NCI-H1417 treated with DMSO at 0.1 percent for 48 hours (cell line): Measurements from ENCODE around the gene ACTR3.

ENCODE experiments used
- DNase-seq: peaks from one replicate; lab custom pipeline; 2025; lab: John Stamatoyannopoulos, UW

The ACTR3 gene

GRCh38 chr2:113876503-113877387 lies 13.1 kb upstream of the ACTR3 start:
- no peak for DNase-seq

GRCh38 chr2:113877711-113878598 lies 11.9 kb upstream of the ACTR3 start:
- no peak for DNase-seq

GRCh38 chr2:113878743-113879142 lies 11.1 kb upstream of the ACTR3 start:
- DNase-seq: no peak

- no peak for DNase-seq
These were observed 10.4 kb upstream of the ACTR3 start for GRCh38 chr2:113879457-113879856.

GRCh38 chr2:113886479-113887008 lies 3.3 kb upstream of the ACTR3 start:
- no peak for DNase-seq

GRCh38 chr2:113887009-113887792 lies 2.7 kb upstream of the ACTR3 start:
- no peak for DNase-seq

GRCh38 chr2:113888641-113889470 lies 1.0 kb upstream of the ACTR3 start:
- DNase-seq: no peak

- no peak for DNase-seq
These were observed 655 bp downstream of the ACTR3 start for GRCh38 chr2:113890253-113891235.

- no peak for DNase-seq
These were observed 1.5 kb downstream of the ACTR3 start for GRCh38 chr2:113891265-113891959.

- no peak for DNase-seq
These were observed 2.3 kb downstream of the ACTR3 start for GRCh38 chr2:113892004-113892710.

- DNase-seq: no peak
These were observed 4.4 kb downstream of the ACTR3 start for GRCh38 chr2:113894156-113894743.

- DNase-seq: no peak
These were observed 5.4 kb downstream of the ACTR3 start for GRCh38 chr2:113895301-113895700.

- no peak for DNase-seq
These were observed 6.1 kb downstream of the ACTR3 start for GRCh38 chr2:113895819-113896563.

- no peak for DNase-seq
These were observed 6.9 kb downstream of the ACTR3 start for GRCh38 chr2:113896791-113897190.

GRCh38 chr2:113898081-113898480 lies 8.2 kb downstream of the ACTR3 start:
- no peak for DNase-seq

GRCh38 chr2:113899166-113899565 lies 9.3 kb downstream of the ACTR3 start:
- no peak for DNase-seq

- no peak for DNase-seq
These were observed 12.1 kb downstream of the ACTR3 start for GRCh38 chr2:113901943-113902342.
